Measurements from ENCODE around the gene P3H4. TPM values are rescaled to one million over a fixed set of nuclear protein-coding genes. Genes with fewer than 3 reads are reported as not detected.

Gene P3H4
- total and polyA plus RNA-seq, 2 donors (not counting 3 experiments of a cell fraction or from before 2014, with no cell fraction given) = 39.2 to 58.3 TPM

GRCh38 chr17:41767324-41768042, 44.3 kb downstream of the P3H4 start:
- Histone ChIP-seq H3K9me1 (replicated peaks; ENCODE audit: control insufficient read depth, extremely low read depth, insufficient read depth, low read length) (no peaks in the 10 kb centered on the region), H3K4me2 (ENCODE audit: insufficient read depth, low read length) (no peak overlapping the region), H4K20me1 (replicated peaks; ENCODE audit: control insufficient read depth, extremely low read depth, insufficient read depth, low read length) (no peaks in the 10 kb centered on the region), H3K36me3 (ENCODE audit: control insufficient read depth in 2 of 2, extremely low read depth in 1 of 2, insufficient read depth in 2 of 2, low read length in 2 of 2) (peaks cover 13 to 74% of the 10 kb centered on the region in 2 experiments), H3K4me1 (ENCODE audit: control insufficient read depth, extremely low read depth, insufficient read depth, low read length) (peaks cover under 1% of the 10 kb centered on the region), H3K4me3 (replicated peaks in 1 of 3; ENCODE audit: insufficient read depth in 1 of 3, low read depth in 1 of 3, low read length in 3 of 3) (no peak overlapping the region), H3K27me3 (ENCODE audit: control insufficient read depth in 2 of 2, insufficient read depth in 2 of 2, low read length in 2 of 2) (no peaks in the 10 kb centered on the region), H3K79me2 (ENCODE audit: control insufficient read depth, insufficient read depth, low read length) (no peaks in the 10 kb centered on the region), H3K9me3 (replicated peaks; ENCODE audit: control insufficient read depth, insufficient read depth, low read length) (no peaks in the 10 kb centered on the region), H2AFZ (ENCODE audit: low read depth, low read length) (no peak overlapping the region), H3K9ac (replicated peaks; ENCODE audit: extremely low read depth, insufficient read depth, low read length) (no peak overlapping the region), H3K27ac (ENCODE audit: insufficient read depth, low read depth, low read length) (no peak overlapping the region)
- FAIRE-seq (no peak), DNase-seq (ENCODE audit: low read depth, low spot score) (no peak)
- ChIA-PET POLR2A (interaction anchor here (1.5 kb wide), 2 partner anchors 10 to 18 kb away, joined by 4 to 6 read pairs; no protein-coding TSS in a partner anchor), CTCF (interaction anchor here (5.7 kb wide), 1 partner anchor 19 kb away, joined by 25 read pairs; the partner anchor contains the start of gene JUP)
- no TSS peak for BruUV-seq (replicated peaks)
- dilution Hi-C loops (cut with MboI; ENCODE audit: extremely low pct_ligation_motif_present, low sequenced_read_pairs) = no loop called here
- TF ChIP-seq POLR2AphosphoS5 (IDR thresholded peaks at IDR 0.05; ENCODE audit: insufficient read depth, low read depth, low read length) (no peak), FOS (IDR thresholded peaks at IDR 0.05; ENCODE audit: borderline replicate concordance, insufficient read depth, low read length) (no peak)
- intact Hi-C loops (cut with micrococcal nuclease) = no loop called here

- Histone ChIP-seq H3K79me2 (ENCODE audit: control insufficient read depth, insufficient read depth, low read length) (no peaks in the 10 kb centered on the region), H3K9me1 (replicated peaks; ENCODE audit: control insufficient read depth, extremely low read depth, insufficient read depth, low read length) (no peaks in the 10 kb centered on the region), H3K4me1 (ENCODE audit: control insufficient read depth, extremely low read depth, insufficient read depth, low read length) (no peaks in the 10 kb centered on the region), H3K9ac (replicated peaks; ENCODE audit: extremely low read depth, insufficient read depth, low read length) (no peak overlapping the region), H4K20me1 (replicated peaks; ENCODE audit: control insufficient read depth, extremely low read depth, insufficient read depth, low read length) (no peaks in the 10 kb centered on the region), H3K4me3 (replicated peaks in 1 of 3; ENCODE audit: insufficient read depth in 1 of 3, low read depth in 1 of 3, low read length in 3 of 3) (no peak overlapping the region), H2AFZ (ENCODE audit: low read depth, low read length) (no peak overlapping the region), H3K27ac (ENCODE audit: insufficient read depth, low read depth, low read length) (no peak overlapping the region), H3K9me3 (replicated peaks; ENCODE audit: control insufficient read depth, insufficient read depth, low read length) (no peaks in the 10 kb centered on the region), H3K36me3 (ENCODE audit: control insufficient read depth in 2 of 2, extremely low read depth in 1 of 2, insufficient read depth in 2 of 2, low read length in 2 of 2) (peaks cover 10 to 70% of the 10 kb centered on the region in 2 experiments), H3K4me2 (ENCODE audit: insufficient read depth, low read length) (no peak overlapping the region), H3K27me3 (ENCODE audit: control insufficient read depth in 2 of 2, insufficient read depth in 2 of 2, low read length in 2 of 2) (no peaks in the 10 kb centered on the region)
- no TSS peak for BruUV-seq (replicated peaks)
- dilution Hi-C loops (cut with MboI; ENCODE audit: extremely low pct_ligation_motif_present, low sequenced_read_pairs) = no loop called here
- FAIRE-seq (no peak), DNase-seq (ENCODE audit: low read depth, low spot score) (no peak)
- POLR2A ChIA-PET = no interaction called here
- TF ChIP-seq EZH2 (IDR thresholded peaks at IDR 0.05; ENCODE audit: borderline replicate concordance, low read depth, low read length, severe bottlenecking) = no peak
- TF ChIP-seq JUN (IDR thresholded peaks at IDR 0.05; ENCODE audit: borderline replicate concordance, insufficient read depth, insufficient read length, low read depth) = no peak
- TF ChIP-seq MYC (IDR thresholded peaks at IDR 0.05; ENCODE audit: low read depth, low read length) = no peak
- no peak for TF ChIP-seq CTCF (IDR thresholded peaks at IDR 0.05; ENCODE audit: extremely low read depth in 1 of 2, insufficient read depth in 1 of 2, low read depth in 1 of 2, low read length in 2 of 2)
- TF ChIP-seq FOS (IDR thresholded peaks at IDR 0.05; ENCODE audit: borderline replicate concordance, insufficient read depth, low read length) = no peak
- no peak for TF ChIP-seq POLR2A (IDR thresholded peaks at IDR 0.05; ENCODE audit: low read depth, low read length)
- CTCF ChIA-PET = interaction anchor here (5.7 kb wide), 1 partner anchor 20 kb away, joined by 25 read pairs; the partner anchor contains the start of gene JUP
- intact Hi-C loops (cut with micrococcal nuclease) = no loop called here
Observed at GRCh38 chr17:41766135-41766534, 45.6 kb downstream of the P3H4 start.

Measured in endothelial cell of umbilical vein (primary cell).